Amniotic stem cell (primary cell): Measurements from ENCODE around the gene LNX2.

ENCODE experiments used
- DNase-seq: peaks from one replicate; lab custom pipeline; 2025; lab: John Stamatoyannopoulos, UW

Gene LNX2

DNA sequence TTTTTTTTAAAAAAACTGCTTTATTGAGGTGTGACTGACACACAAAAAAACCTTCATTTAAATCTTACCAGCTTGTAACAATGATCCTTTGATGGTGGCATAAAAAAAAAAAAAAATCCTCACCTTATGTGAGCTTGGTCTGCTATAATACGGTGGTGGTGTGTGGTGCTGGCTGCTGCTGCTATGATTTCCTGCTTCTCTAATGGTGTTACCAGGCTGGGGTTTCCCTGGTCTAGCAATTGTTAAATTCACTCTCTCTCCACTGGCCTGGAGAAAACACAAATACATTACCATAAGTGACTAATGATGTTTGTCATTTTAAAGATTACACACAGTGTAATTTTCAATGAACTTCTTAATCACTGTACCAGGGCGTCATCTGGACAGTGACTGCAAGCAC lies 60.6 kb downstream of the LNX2 start:
- no peak for DNase-seq

DNA sequence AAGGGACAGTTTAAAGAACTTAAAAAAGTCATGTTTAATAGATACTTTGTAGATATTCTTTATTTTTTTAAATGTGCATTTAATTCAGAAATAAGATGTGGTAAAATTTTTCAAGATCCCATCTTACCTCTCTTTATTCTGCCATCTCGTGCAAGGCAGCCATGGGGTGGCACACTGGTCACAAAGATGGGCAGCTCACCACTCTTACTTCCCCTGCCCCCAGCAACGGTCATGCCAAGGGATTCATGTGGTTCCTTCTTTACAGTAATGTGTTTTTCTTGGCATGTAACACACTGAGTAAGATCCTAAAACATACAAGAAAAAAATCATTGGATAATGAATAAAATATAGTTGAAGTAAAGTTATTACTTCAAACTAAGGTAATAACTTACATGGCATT lies 64.2 kb downstream of the LNX2 start:
- DNase-seq, result peak; percentile 5

DNA sequence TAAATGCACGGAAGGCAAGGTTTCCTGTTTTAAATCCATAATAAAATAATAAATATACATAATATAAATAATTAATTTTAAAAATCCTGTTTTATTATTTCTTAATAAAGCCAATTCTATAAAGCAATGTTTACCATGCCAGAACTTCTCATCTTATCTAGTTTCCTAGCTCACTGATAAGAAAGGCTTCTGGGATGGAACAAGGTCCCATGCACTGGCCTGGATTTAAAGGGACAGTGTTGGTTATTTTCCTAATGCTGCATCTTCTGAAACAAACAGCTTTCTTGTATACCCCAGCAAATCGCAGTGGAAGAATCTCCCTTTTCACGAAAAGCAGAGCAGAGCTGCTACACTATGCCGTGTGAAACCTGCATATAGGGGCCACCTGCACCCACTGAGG lies 68.8 kb downstream of the LNX2 start:
- DNase-seq, result no peak

DNA sequence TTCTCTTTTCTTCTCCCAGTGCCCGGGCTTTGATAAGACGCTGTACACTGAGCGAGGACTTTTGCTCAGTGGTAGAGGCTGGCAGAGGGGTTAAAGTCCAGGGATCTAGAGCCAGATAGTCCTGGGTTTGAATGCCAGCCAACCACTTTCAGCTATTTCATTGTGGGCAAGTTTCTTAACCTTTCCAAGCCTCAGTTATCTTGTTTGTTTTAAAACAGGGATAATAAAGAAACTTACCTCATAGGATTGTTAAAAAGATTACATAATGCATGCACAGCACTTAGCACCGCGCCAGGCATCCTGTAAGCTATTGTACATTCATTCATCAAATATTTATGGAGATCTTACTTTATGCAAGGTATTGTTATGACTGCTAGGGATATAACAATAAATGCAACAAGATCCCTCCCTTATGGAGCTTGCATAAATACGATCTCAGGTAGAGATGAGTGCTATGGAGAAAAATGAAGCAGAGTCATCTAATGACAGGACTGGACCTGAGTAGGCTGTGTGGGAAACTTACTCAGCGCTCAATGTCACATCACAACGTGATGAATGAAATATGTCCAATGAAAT lies 70.8 kb downstream of the LNX2 start:
- DNase-seq, result no peak

DNA sequence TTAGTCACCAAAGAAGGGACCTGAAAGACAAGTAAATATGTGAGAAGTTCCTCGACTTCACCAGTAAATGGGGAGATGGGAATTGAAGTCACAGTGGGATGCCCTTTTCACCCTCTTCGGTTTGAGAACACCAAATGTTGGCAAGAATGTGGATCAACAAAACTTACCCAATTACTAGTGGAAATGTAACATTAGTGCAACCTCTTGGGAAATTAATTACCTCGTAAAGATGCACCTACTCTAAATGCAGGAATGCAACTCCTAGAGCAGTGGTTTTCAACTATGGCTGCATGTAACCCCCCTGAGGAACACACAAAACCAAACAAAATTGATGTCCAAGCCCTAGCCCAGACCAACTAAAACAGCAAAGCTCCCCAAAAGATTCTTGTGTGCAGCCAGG lies 78.1 kb downstream of the LNX2 start:
- no peak for DNase-seq

DNA sequence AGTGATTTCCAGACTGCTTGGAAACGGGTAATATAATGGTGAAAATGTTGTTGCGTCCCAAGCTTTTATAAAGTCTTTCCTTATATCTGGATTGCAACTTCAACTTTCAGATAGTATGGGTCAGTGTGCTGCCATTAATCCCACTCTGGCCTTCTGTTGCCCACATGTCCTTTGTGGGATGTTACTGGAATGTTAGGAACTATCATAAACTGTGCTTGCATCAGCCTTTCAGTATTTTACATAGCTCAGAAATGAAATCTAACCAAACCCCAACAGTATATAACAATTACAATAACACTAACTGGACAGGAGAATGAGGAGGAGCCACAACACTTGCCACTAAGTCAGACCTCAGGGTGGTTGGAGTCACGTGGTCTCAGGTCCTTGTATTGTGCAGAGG lies 78.9 kb downstream of the LNX2 start:
- DNase-seq, result no peak

DNA sequence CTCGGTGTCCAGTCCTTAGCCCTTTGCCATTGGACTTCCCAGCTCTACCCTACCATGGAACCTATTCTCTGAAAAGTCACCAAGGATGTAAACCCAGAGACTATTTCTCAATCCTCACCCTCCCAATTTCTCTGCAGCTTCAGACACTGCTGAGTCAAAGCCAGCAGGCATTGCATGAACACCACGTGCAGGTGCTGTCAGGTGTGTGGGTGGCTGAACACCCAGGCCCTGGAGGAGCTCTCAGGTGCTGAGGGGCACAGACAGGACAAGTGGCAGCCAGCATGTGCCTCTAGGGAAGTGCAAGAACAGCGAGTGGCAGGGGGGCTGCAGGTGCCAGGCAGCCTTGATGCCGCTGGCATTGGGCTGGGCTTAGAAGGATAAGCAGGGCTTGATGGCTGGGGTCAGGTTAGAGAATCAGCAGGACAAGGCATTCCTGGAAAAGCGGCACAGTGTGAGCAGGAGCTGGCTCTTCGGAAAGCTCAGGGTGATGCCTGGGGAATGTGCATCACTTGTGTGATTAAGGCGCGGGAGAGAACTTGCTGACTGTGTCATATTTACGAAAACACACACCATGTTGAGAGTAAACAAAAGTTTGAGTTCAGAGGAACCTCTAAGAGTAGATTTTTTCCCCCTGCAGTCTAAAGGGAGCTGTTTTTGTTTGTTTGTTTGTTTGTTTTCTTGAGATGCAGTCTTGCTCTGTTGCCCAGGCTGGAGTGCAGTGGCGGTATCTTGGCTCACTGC lies 83.8 kb downstream of the LNX2 start:
- no peak for DNase-seq

DNA sequence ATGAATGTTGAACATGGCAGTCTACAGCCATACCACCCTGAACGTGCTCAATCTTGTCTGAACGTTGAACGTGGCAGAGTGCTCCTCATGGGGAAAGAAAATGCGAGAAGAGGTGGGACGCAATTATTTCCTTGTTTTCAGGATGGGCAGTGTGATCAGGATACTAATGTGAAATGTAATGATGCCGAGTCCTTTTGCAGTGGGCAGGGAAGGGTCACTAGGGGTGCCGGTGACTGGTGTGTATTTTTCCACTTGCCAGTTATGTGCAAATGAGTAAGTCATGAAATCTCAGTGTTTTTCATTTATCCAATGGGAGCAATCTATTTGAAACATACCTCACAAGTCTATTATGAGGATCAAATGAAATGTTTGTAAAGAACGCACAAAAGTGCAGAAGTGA lies 84.8 kb downstream of the LNX2 start:
- no peak for DNase-seq

DNA sequence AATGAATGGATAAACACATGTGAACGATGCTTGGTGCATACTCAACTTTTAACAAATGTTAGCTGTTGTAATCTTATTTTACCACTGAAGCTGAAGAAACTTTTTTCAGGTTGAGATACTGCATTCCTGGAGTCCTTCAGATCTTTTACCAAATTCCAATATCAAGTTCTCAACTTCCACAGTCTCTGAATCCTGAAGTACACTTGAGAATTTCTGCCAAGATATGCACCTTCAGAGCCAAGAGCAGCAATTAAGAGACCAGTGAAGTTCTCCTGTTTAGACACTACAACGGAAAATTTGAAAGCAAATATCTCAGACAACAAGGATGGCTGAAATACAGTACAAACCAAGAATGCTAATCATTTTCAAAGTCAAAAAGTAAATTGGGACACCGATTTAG lies 85.3 kb downstream of the LNX2 start:
- DNase-seq, result no peak

DNA sequence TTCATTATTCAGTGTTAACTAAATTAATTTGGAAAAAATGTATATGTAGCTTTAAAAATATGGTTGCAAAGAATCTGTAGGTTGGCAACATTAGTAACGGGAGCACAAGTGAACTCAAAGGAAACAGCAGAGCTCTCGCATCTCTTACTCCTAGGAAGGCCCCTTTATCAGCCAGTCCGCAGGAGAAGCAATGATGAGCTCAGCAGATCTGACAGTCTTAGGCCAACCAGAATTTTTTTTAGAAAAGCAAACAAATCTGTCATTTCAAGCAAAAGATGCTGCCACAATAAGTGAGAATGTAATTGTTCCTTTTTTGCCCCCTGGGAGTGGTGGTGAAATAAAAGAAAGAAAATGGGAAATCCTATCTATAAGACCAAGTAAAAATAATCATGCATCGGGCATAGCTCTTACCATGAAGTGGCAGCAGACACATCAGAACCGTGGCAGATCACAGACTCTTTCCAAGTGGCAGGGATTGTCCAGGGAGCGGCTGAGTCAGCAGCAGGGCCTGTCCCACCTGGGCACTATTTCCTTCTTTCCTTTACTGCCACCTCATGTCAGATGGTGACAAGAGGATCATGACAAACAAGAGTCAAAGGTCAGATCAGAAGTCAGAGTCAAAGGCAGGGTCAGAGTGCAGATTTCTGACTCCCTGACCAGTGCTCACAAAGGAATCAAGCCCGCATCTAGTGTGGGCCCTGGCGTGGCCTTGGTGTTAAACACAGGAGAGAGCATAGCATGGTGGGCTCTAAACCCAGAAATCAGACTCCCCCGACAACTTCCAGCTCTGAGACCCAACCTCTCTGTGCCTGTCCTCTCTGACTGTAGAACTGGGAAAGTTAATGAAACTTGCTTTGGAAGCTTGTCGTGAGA lies 86.0 kb downstream of the LNX2 start:
- DNase-seq, result no peak

DNA sequence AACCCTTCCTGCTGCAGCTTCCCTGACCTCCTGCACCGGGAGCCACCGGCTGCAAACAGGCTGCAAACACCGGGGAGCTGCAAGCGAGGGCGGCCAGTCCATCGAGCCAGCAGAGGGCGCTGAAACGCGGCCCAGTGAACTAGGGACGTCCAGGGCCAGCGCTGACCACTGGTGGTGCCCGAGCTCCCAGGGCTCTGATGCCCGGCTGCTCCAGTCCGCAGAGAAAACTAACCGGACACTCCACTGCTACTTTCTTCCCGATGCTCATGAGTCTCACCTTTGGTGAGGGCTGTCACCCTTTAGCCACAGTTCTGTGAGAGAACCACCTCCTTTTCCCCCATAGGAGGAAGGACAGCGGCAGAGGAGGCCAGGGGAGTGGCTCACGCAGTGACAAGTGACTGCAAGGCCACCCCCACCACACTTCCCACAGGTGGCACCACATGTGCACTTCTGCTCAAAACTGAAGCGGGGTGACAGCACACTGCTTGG lies 87.1 kb downstream of the LNX2 start:
- peak; percentile 37 for DNase-seq

DNA sequence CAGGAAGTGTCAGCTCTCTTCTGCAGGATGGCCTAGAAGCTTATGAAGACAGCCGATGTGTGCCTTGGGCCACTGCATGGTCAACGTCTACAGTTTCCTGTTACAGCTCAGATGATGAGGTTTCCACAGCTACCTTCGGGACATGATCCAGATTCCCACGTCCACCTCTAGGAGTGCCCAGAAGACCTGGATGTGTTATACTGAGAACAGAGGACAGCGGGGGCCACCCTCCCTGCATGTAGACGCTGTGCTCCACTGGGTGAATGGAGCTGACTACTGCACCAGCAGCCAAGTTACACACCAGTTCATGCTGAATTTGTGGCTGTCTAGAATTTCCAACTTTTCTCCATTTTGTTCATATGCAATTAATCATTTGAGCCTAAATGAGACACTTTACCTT lies 91.4 kb downstream of the LNX2 start:
- no peak for DNase-seq

DNA sequence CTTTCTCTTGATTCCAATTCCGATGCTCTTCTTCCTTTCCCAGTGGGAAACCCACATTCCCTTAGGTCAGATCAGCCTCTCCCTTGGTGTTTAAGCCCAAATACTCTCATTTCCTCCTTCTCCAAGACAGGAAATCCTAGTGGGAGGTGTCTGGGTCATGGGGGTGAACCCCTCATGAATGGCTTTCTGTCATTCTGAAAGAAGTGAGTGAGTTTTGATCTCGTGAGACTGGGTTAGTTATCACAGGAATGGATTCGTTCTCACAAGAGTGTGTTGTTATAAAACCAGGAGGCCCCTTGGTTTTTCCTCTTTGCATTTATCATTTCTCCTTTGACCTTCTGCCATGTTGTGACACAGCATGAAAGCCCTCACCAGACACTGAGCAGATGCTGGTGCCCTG lies 93.8 kb downstream of the LNX2 start:
- no peak for DNase-seq

DNA sequence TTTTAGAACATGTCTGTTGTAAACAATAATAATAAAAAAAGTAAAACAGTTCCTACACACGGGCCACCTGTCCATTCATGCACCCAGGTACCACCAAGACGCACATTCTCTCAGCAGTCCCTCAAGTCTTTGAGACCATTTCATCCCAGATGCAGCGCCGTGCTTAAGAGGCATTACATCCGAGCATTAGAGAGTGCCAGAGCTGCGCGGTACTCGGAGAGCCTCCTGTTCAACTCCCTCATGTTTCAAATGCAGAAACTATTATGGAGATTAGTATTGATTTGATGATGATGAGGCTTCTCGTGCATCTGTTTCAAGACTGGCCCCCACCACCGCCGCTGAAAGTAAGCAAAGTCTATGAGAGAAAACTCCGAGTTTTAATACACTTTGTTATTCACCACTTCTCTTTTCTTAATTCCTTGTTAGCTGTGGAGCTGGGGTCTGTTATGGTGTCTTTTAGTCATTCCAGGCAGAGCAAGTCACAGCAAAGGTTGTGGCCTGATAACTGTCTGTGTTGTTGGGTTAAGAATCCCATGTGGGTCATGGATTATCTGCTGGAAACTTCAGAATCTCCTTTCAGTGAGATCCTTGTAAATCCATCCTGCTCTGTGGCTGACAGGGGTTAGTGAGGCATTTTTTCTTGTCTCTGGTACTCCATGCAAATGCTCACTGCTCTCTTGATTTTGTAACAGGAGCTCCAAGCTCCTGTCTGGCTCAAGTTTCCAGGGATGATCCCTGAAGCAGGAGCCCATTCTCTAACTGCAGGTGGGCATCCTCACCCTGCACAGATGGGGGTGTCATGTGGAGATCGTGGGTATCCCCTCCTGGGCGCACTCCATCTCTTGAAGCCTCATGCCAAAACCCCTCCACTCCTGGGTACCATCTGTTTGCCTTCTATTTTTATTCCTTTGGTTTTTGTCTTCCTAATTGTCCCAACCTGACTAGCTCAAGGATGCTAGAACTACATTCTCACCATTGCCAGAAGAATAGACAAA lies 95.1 kb downstream of the LNX2 start:
- DNase-seq, result no peak

DNA sequence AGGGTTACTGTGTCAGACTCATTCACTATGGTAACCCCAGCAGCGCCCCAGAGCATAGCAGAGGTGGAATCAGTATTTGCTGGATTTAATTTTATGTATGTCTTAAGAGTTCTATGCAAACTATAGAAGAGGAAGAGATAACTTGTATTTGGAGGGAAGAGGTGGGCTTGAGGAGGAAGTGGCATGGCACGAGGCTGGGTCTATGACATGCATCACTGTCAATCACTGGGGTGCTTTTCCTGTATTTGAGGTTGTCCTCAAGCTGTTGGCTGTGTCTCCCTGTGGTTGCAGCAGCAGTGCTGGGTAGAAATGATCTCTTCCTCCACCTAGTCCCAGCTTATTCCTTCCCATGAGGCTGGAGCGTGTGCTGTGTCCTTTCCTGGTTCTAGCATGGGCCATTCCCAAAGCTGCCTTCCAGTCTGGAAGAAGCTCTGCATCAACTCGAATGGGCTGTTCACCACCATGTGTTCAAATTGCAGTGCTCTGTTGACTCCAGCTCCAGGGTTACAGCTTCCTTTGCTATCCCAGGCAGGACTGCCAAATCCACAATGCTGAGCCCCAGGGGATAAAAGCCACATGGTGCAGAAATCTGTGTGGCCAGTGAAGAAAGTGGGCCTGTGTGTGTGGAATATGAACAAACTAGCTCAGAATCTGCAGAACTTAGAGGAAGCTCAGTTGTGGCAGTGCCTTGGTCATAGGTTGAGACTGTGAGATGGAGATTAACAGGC lies 96.8 kb downstream of the LNX2 start:
- no peak for DNase-seq

DNA sequence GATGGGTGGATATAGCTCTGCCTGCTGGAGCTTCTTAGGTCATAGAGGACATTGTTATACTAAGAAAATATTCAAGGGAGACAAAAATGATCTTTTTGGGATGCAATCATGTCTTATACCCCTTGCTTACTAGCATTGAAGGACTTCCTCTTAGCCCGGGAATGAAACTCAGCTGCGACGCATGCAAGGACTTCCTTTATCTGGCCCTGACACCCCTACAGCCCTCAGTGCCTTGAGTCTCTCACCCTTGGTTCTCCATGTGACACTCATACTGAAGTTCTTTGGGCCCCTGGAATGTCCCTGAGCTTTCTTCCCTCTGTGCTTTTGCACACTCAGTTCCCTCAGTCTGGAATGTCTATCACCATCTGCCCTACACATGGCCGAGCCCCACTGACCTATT lies 97.5 kb downstream of the LNX2 start:
- DNase-seq, result no peak

DNA sequence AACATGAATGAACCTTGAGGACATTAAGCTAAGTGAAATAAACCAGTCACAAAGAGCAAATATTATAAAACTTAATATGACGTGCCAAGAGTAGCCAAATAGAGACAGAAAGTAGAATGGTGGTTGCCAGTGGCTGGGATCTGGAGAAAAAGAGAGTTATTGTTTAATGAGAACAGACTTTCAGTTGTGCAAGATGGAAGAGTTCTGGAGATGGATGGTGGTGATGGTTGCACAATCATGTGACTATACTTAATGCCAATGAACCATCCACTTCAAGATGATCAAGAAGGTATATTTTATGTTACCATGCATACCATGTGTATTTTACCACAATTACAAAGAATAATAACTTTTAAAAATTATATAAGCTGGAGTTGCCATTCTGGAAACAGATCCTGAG lies 104.2 kb downstream of the LNX2 start:
- DNase-seq, result no peak

DNA sequence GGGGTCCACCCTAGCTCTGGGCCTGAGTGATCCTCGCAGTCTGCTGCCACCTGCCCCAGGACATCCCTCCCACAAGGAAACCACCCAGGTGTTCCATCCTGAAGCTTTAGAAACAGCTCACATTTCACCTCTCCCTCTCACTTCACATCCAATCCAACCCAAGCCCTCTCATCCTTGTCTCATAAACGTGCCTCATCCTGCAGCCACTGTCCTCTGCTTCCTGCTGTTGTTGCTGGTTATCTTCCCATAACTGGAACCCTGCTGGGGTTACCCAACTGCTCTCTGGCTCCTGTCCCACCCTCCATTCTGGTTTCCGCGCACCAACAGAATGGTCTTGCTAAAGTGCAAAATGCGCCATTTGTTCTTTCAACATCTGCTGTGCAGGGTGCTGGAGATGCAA lies 110.2 kb downstream of the LNX2 start:
- no peak for DNase-seq

DNA sequence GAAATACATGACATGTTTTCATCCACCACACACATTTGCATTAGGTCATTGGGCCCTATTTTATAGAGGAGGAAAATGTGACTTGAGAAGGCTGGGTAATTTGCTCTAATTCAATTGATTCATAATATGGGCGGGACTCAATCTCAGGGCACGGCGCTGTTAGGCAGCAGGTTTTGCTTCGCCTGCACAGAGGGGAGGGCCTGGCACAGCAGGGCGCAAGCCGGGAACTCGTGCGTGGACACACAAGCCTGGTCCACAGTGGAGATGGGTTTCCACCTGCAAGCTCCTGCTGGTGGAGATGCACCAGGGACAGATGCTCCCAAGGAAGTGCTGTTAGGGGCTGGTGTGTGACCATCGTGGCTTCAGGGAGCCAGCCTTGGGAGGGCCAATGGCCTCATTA lies 111.5 kb downstream of the LNX2 start:
- DNase-seq, result no peak

DNA sequence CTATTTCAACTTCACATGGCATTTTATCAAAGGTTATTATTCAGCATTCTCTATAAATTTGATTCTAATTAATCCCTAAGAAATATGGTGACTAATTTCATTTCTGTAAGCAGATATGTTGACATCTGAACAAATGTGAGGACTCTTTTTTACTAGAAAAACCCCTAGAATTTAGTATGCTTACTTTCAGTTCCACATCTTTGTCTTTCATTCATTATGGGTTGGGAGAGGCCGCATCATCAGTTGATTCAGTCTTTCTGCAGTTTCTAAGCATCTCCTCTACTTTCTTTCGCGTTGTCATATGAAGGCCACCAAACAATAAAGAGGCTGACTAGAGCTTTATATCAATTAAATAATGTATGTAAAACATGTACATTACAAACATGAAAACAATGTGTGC lies 114.5 kb downstream of the LNX2 start:
- DNase-seq, result no peak

DNA sequence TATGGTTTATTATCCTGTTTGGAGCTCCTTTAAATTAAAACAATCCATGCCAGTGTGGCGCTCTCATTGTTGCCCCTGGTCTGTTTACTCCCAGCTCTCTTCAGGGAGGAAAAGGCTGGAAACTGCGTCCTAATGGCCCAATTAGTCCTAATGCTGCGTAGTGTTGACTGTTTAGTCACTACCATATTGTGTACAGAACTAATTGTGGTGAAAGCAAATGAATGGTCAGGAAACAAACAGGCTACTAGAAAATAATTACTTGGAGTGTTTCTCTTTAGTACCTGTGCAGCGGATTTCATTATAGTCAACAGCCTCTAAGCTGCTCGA lies 115.5 kb downstream of the LNX2 start:
- DNase-seq, result no peak
